ENCODE results near the gene CCDC178. TPM values are rescaled to one million over a fixed set of nuclear protein-coding genes. Genes with fewer than 3 reads are reported as not detected.

Gene CCDC178
- total RNA-seq, 4 donors from 2014 or later: 1.2 to 2.2 (median 1.7) TPM; not detected in 1

DNA sequence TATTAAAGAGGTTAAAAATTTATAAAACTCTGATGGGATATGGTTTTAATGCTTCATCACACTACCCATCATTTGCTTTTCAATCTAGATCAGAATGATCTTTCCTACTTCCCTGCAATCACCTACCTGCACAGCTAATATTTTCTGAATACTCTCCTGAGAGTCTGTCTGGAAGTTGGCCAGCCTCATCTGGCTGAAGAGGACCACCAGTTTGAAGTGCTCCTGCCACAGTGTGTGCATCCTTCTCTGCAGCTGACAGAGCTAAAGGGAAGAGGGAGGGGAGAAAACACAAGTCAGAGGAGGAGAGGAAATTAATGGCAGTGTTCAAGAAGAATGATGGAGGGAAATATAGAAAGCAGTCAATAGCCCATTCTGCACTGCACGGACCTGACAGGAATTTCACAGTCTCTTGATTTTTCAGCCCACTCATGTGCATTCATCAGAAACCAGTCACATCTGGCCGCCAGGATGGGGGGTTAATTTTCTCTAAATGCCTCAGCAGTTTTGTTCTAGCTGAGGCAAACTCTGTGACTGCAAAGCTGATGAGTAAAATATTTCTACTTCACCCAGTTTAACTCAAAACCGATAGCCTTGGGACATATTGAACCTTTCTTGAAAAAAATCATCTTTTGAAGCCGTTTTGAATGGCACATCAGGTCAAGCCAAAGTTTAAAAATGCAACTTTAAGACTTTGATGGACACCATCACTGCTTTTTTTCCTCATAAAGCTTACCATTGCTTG lies 465.9 kb downstream of the CCDC178 start:
- Histone ChIP-seq H3K9me3 (no peaks in the 10 kb centered on the region), H3K4me1 (no peaks in the 10 kb centered on the region), H3K36me3 (no peaks in the 10 kb centered on the region), H3K4me3 (no peak overlapping the region), H3K27me3 (no peaks in the 10 kb centered on the region), H3K27ac (replicated peaks in 1 of 4) (no peak overlapping the region)
- 24% methylated on average over 4 of the region's 4 CpGs for WGBS
- TF ChIP-seq EP300 (IDR thresholded peaks at IDR 0.05): no peak
- TF ChIP-seq POLR2A (IDR thresholded peaks at IDR 0.05; ENCODE audit: low read depth): no peak
- TF ChIP-seq POLR2AphosphoS5 (IDR thresholded peaks at IDR 0.05): no peak
- TF ChIP-seq, protein P1, sequence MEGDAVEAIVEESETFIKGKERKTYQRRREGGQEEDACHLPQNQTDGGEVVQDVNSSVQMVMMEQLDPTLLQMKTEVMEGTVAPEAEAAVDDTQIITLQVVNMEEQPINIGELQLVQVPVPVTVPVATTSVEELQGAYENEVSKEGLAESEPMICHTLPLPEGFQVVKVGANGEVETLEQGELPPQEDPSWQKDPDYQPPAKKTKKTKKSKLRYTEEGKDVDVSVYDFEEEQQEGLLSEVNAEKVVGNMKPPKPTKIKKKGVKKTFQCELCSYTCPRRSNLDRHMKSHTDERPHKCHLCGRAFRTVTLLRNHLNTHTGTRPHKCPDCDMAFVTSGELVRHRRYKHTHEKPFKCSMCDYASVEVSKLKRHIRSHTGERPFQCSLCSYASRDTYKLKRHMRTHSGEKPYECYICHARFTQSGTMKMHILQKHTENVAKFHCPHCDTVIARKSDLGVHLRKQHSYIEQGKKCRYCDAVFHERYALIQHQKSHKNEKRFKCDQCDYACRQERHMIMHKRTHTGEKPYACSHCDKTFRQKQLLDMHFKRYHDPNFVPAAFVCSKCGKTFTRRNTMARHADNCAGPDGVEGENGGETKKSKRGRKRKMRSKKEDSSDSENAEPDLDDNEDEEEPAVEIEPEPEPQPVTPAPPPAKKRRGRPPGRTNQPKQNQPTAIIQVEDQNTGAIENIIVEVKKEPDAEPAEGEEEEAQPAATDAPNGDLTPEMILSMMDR (IDR thresholded peaks at IDR 0.05): no peak
- intact Hi-C loops (cut with DNase I): no loop called here
- no peak for DNase-seq (ENCODE audit: extremely low spot score)

DNA sequence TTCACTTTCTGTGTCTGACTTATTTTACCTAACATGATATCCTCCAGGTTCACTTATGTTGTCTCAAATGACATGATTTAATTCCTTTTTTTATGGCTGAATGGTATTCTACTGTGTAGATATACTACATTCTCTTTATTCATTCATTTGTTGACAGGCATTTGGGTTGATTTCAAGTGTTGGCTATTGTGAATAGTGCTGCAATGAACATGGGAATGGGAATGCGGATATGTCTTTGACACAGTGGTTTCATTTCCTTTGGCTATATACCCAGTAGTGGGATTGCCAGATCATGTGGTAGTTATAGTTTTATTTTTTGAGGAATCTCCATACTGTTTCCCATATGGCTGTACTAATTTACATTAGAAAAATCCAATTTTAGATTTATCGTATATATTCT lies 472.3 kb downstream of the CCDC178 start:
- H3K9me3 ChIP-seq: no peaks in the 10 kb centered on the region
- H3K4me1 ChIP-seq: no peaks in the 10 kb centered on the region
- whole genome bisulfite sequencing: 92% methylated on average over 2 of the region's 2 CpGs
- TF ChIP-seq POLR2AphosphoS5 (IDR thresholded peaks at IDR 0.05) (no peak), EP300 (IDR thresholded peaks at IDR 0.05) (no peak), POLR2A (IDR thresholded peaks at IDR 0.05; ENCODE audit: low read depth) (no peak)
- TF ChIP-seq, protein P1 (IDR thresholded peaks at IDR 0.05): no peak
- no peak overlapping the region for H3K27ac ChIP-seq (replicated peaks in 1 of 4)
- no peak for DNase-seq (ENCODE audit: extremely low spot score)
- intact Hi-C loops (cut with DNase I): no loop called here
- no peaks in the 10 kb centered on the region for H3K27me3 ChIP-seq
- H3K36me3 ChIP-seq: no peaks in the 10 kb centered on the region
- no peak overlapping the region for H3K4me3 ChIP-seq

DNA sequence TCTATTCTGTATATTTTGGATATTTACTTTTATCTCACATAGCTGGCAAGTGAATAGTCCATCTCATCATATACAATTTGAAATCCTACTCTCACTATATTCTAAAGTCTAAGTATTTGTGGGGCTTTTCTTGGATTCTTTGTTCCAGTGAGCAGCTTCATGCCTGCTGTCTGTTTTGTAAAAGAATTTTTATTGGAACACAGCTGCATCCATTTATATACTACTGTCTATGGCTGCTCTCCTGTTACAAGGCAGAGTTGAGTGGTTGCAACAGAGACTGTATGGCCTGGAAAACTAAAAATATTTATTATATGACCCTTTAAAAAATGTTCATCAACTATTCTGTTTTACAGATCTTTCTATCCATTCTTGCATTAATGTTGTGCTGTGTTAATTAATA lies 474.4 kb downstream of the CCDC178 start:
- H3K4me3 ChIP-seq: no peak overlapping the region
- H3K27ac ChIP-seq (replicated peaks in 1 of 4): no peak overlapping the region
- H3K9me3 ChIP-seq: no peaks in the 10 kb centered on the region
- no peaks in the 10 kb centered on the region for H3K36me3 ChIP-seq
- H3K27me3 ChIP-seq: no peaks in the 10 kb centered on the region
- H3K4me1 ChIP-seq: no peaks in the 10 kb centered on the region
- DNase-seq (ENCODE audit: extremely low spot score): no peak
- intact Hi-C loops (cut with DNase I): no loop called here
- no peak for TF ChIP-seq POLR2A (IDR thresholded peaks at IDR 0.05; ENCODE audit: low read depth)

DNA sequence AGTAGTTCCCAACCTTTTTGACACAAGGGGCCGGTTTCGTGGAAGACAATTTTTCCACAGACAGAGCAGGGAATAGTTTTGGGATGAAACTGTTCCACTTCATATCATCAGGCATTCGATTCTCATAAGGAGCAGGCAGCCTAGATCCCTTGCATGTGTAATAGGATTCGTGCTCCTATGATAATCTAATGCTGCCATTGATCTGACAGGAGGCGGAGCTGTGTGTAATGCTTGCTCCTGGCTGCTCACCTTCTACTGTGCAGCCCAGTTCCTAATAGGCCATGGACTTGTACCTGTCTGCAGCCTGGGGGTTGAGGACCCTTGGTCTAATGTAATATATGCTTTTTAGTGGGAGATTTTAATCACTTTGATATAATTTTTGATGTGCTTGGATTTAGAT lies 479.0 kb downstream of the CCDC178 start:
- TF ChIP-seq EP300 (IDR thresholded peaks at IDR 0.05) (no peak), POLR2A (IDR thresholded peaks at IDR 0.05; ENCODE audit: low read depth) (no peak), POLR2AphosphoS5 (IDR thresholded peaks at IDR 0.05) (no peak)
- TF ChIP-seq, protein P1 (IDR thresholded peaks at IDR 0.05): no peak
- intact Hi-C loops (cut with DNase I): no loop called here
- H3K4me3 ChIP-seq: no peak overlapping the region
- peaks cover 0 to 5% (median 0%) of the 10 kb centered on the region in 4 donors for H3K4me1 ChIP-seq
- 75% methylated on average over 5 of the region's 5 CpGs for WGBS
- no peak overlapping the region for H3K27ac ChIP-seq (replicated peaks in 1 of 4)
- no peak for DNase-seq (ENCODE audit: extremely low spot score)
- no peaks in the 10 kb centered on the region for H3K36me3 ChIP-seq
- no peaks in the 10 kb centered on the region for H3K27me3 ChIP-seq
- H3K9me3 ChIP-seq: no peaks in the 10 kb centered on the region

DNA sequence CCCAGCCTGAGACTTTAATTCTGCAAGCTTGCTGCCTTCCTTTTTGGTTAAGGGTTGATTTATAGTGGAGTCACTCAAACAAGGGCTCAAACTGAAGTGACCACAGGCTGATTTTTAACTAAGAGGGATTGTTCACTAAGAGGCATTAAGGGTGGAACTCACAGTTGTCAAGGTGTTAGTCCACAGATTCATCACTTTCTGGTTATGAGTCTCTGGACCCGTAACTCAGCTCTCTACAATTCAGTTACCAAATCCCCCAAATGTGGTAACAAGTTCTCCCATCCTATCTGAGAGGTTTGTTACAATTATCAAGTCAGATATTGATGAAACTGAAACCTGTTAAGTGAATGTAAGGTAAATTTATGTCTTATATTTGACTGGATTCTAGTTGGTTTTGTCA lies 481.8 kb downstream of the CCDC178 start:
- no peak for DNase-seq (ENCODE audit: extremely low spot score)
- Histone ChIP-seq H3K36me3 (no peaks in the 10 kb centered on the region), H3K4me3 (no peak overlapping the region), H3K27me3 (no peaks in the 10 kb centered on the region), H3K27ac (replicated peaks in 1 of 4) (no peak overlapping the region), H3K4me1 (peaks cover 0 to 5% (median 0%) of the 10 kb centered on the region in 4 donors), H3K9me3 (no peaks in the 10 kb centered on the region)
- intact Hi-C loops (cut with DNase I): no loop called here
- WGBS: 95% methylated on average over 1 of the region's 1 CpG
- TF ChIP-seq POLR2AphosphoS5 (IDR thresholded peaks at IDR 0.05): no peak
- TF ChIP-seq EP300 (IDR thresholded peaks at IDR 0.05): no peak
- TF ChIP-seq, protein P1 (IDR thresholded peaks at IDR 0.05): no peak
- no peak for TF ChIP-seq POLR2A (IDR thresholded peaks at IDR 0.05; ENCODE audit: low read depth)

Data from esophagus muscularis mucosa (tissue), 4 donors.